NCI-H2107 (cell line): Measurements from ENCODE around the gene SMTNL1.
"Not testable (repeated sequence)": the region's sequence is repeated elsewhere in the genome, so short reads cannot be mapped to it uniquely, and the experiment has no call there.

Source experiments
- DNase-seq: peaks from one replicate; lab custom pipeline; 2025; lab: John Stamatoyannopoulos, UW

The SMTNL1 gene

DNA sequence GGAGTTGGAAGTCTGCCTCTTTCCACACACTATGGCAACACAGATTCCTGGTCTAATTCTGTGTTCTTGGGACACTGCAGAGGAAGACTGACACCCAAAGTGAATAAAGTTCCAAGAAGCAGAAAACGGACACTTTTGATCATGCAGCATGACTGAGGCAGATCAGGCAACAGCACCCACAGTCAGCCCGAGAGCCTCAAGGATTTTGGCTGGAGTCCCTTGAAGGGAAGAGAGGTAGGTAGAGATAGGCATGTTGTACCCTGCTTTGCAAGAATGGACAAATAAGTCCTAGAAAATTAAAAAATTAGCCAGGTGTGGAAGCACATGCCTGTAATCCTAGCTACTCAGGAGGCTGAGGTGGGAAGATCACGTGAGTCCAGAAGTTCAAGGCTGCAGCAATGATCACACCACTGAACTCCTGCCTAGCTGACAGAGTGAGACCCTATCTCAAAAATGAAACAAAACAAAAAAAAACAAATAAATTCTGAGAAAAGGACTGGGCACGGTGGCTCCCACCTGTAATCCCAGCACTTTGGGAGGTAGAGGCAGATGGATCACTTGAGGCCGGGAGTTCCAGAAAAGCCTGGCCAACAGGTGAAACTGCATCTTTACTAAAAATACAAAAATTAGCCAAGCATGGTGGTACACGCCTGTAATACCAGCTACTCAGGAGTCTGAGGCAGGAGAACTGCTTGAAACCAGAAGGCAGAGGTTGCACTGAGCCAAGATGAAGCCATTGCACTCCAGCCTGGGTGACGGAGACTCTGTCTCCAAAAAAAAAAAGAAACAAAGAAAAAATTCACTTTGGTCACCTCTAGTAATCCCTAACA, 28.8 kb upstream of the SMTNL1 start:
- DNase-seq, result no peak

GRCh38 chr11:57511741-57512430, 25.5 kb upstream of the SMTNL1 start:
- no peak for DNase-seq

DNA sequence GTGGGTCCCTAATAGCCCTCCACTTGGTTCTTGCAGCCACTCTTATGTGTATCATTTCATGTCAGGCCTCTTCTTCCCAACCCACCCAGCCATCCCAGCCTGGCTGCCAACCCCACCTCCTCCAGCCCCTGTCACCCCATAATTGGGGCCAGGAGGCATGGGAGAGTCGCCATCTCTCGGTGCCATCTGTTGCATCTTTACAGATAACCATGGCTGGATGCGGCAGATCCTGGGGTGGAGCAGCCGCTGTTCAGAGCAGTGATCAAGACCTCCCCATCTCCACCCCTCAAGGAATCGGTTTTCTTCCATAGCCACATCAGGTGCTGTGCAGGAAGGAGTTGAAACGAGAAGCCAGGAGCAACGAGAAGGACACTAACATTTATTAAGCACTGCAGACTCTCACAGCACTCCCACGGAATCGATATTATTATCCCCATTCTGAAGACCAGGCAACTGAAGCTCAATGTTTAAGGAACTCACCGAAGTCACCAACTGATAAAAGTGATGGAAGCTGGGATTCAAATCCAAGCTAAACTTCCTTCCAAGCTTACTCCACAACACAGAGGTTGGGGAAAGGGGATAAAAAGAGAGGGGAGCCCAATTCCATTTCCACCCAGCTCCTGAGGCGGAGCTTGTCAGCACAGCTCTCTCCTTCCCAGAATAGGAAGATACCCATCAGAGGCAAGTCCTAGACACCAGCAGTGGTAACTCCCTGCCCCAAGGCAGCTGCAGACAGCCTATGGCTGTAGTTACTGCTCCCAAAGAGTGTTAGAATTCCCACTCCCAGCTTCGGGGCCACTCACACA, 24.5 kb upstream of the SMTNL1 start:
- DNase-seq, result no peak

DNA sequence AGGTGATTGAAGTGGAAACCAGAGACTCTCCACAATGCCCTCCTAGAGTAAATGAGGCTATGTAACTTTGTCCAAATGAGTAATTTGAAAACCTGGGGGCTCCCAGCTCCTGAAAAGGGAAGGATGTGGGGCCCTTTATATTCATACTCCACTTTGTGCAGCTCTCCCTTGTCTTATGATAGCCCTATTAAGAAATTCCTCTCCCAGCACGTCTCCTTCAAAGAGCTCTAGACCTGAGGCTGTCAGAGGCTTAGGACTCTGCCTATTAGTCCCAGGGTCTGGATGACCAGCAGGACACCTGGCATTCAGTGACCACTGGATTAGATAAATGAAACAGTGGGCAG, 24.0 kb upstream of the SMTNL1 start:
- no peak for DNase-seq

- DNase-seq, result no peak
Observed at GRCh38 chr11:57513911-57514537, 23.4 kb upstream of the SMTNL1 start.

GRCh38 chr11:57514538-57515331, 22.7 kb upstream of the SMTNL1 start:
- peak; percentile 28 for DNase-seq

GRCh38 chr11:57515332-57516060, 21.9 kb upstream of the SMTNL1 start, which contains the start of gene SLC43A1:
Gene SLC43A1, minus strand, starts transcription at chr11:57515702. Its CDS starts 1,591 bp downstream, at chr11:57514111.
- no peak for DNase-seq

DNA sequence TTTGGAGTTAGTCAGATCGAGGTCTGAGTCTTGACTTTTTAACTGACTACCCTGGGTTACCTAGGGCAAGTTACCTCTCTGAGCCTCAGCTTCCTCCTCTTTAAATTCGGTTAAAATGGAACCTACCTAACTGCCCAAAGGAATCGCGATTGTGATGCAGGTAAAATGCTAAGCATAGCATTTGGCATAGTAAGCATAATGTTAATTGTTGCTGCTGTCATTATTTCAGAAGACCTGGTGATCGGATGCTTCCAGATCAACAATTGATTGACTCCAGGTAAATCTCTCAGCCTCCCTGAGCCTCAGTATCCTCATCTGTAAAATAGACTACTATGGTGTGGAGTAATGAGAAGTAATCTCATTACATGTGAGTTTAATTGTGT, 21.3 kb upstream of the SMTNL1 start:
- DNase-seq, result no peak

- DNase-seq, result no peak
Observed at GRCh38 chr11:57521116-57521515, 16.3 kb upstream of the SMTNL1 start.

GRCh38 chr11:57523419-57523818, 14.0 kb upstream of the SMTNL1 start:
- DNase-seq, result no peak

GRCh38 chr11:57527056-57527631, 10.3 kb upstream of the SMTNL1 start:
- peak; percentile 50 for DNase-seq

DNA sequence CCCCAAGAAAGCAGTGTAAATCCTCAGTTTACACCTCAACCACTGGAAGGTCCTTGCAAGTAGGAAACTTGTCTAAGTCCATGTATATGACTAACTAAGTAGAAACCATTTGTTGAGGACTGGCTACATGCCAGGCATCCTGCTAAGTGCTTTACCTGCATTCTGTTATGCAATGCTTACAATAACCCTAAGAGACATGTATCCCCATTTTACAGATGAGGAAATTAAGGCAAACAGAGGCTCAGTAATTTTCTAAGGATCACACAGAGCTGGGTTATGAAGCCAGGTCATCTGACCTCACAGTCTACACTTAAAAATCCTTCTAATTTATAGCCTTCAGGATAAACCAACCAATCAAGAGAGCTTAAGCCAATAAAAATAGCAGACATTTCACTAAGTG, 8.4 kb upstream of the SMTNL1 start:
- DNase-seq, result no peak

DNA sequence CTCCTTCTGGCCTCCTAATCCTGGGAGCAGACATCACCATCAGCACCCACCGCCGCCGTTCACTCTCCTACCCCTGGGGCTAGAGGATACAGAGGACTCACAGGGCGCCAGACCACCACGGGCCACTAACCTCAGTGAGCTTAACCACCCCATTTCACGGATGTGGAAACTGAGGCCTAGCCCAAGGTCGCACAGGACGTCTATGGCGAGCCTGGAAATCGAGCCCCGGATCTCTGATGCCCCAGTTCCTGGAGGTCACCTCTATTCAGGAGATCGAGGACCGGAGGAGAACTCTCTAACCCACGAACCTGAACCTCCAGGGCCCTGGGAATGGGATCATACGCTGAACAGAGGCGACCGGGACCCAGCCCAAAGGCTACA, 7.2 kb upstream of the SMTNL1 start:
- no peak for DNase-seq

DNA sequence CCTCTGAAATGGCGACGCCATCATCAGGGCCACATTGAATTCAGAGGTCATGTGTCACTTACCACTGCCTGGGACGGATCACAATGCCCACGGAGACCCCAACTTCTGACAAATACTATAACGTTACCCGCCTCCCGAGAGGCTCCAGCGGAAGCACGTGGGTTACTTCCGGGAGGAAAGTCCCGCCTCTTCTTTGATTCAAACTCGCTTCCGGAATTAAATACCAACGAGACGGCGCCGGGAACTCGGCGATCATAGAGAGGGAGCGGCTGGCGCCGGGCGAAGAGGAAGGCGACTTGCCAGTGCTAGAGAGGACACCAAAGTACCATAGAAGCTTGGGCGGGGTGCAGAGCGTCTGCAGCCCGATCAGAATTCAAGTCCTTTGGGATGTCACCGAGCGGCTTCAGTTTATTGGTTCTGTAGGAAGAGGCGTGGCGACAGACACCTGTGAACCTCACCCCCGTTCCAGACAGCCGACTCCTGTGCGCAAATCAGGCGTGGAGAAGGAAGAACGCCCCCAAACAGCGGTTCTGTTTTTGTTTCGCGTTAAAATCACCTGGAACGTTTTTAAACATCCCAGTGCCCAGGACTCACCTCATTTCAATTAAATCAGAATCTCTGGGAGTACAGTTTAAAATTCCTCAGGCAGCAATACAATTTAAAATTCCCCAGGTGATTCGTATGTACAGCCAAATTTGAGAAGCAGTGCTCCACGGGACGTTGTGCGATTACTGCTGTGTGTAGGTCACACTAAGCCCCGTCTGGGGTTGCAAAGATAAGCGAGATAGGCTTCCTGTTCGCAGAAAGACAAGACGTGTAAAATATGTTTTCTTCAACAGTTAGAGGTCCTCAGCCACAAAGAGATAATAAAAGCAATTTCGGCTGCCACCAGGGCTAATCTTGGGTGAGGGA, 6.5 kb upstream of the SMTNL1 start, which contains the start of gene TIMM10:
Gene TIMM10, minus strand, starts transcription at position 159 of the 912 bp plus-strand sequence. CDS start 565 bp downstream, outside the sequence.
- DNase-seq, result peak; percentile 94

GRCh38 chr11:57534449-57534848, 2.9 kb upstream of the SMTNL1 start:
- not testable (repeated sequence) for DNase-seq

DNA sequence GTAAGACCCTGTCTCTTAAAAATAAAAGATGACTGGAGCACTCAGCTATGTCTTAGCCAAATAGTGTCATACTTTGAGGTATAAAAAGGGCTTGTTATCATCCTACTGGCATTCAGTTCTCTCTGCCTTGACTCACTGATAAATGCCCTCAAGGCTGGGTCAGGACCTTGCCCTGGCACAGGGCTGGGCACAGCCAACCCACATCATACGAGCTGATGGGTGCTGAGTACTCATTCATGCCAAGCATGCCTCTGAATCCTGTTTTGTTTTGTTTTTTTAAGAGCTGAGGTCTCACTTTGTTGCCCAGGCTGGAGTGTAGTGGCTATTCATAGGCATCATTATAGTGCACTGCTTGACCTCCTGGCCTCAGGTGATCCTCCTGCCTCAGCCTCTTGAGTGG, 1.9 kb downstream of the SMTNL1 start:
- no peak for DNase-seq

- DNase-seq, result no peak
Observed at GRCh38 chr11:57541169-57541568, 3.8 kb downstream of the SMTNL1 start.

- no peak for DNase-seq
Observed at GRCh38 chr11:57542582-57542981, 5.2 kb downstream of the SMTNL1 start.

GRCh38 chr11:57543593-57543992, 6.2 kb downstream of the SMTNL1 start:
- no peak for DNase-seq
